Heart left ventricle (tissue), 16 donors: ENCODE data around the gene VWA3B. TPM values are rescaled to one million over a fixed set of nuclear protein-coding genes. Genes with fewer than 3 reads are reported as not detected.

Source experiments
- ATAC-seq, 4 donors: fragments of 200-7000 bp; cut with Tn5 transposase; one replicate each; pipeline ENCODE4 v1.9.1; 2020 to 2022; ENCODE audit warnings: moderate library complexity in 4 of 4, mild to moderate bottlenecking in 3 of 4, moderate number of reproducible peaks in 1 of 4
- DNase-seq, 5 donors: peaks; one replicate each; pipeline ENCODE4 v3.0.0-alpha.2; 2020
- H3K27ac ChIP-seq, 12 donors: fragments of 200-600 bp; sonication (generic) in 4 of 12; one replicate each; pipeline versions ENCODE4 v1.5.0 to v1.8.0; 2016 to 2022; ENCODE audit warnings: mild to moderate bottlenecking in 2 of 12
- H3K27me3 ChIP-seq, 9 donors: fragments of 200-600 bp; sonication (generic) in 2 of 9; one replicate each; pipeline versions ENCODE4 v1.5.1 to v1.8.0; 2016 to 2022; ENCODE audit warnings: mild to moderate bottlenecking in 3 of 9
- H3K36me3 ChIP-seq, 9 donors: fragments of 200-600 bp; sonication (generic) in 2 of 9; one replicate each; pipeline versions ENCODE4 v1.5.0 to v1.8.0; 2018 to 2022; ENCODE audit warnings: mild to moderate bottlenecking in 2 of 9
- H3K4me1 ChIP-seq, 12 donors: fragments of 200-600 bp; sonication (generic) in 4 of 12; one replicate each; pipeline versions ENCODE4 v1.5.0 to v1.8.0; 2016 to 2022; ENCODE audit warnings: mild to moderate bottlenecking in 3 of 12
- H3K4me3 ChIP-seq, 12 donors: fragments of 200-600 bp; sonication (generic) in 4 of 12; one replicate each; pipeline versions ENCODE4 v1.5.0 to v1.8.0; 2017 to 2022; ENCODE audit warnings: mild to moderate bottlenecking in 9 of 12, moderate library complexity in 4 of 12
- H3K9me3 ChIP-seq, 12 donors: fragments of 200-600 bp; sonication (generic) in 4 of 12; one replicate each; pipeline versions ENCODE4 v1.5.0 to v1.8.0; 2016 to 2022; ENCODE audit warnings: mild to moderate bottlenecking in 1 of 12
- POLR2A ChIP-seq, 2 donors: fragments of 450-650 bp; IDR thresholded peaks; one replicate each; pipeline ENCODE4 v1.6.1; 2017; ENCODE audit warnings: antibody characterized with exemption in 2 of 2, mild to moderate bottlenecking in 2 of 2, moderate library complexity in 2 of 2
- WGBS, 4 donors: extraction: QIAGEN DNeasy Blood & Tissue Kit in 2 of 4; methylation state at CpG; one replicate each; pipeline versions ENCODE4 v1.1.5 to v1.1.7; 2013 to 2018; 5-methylcytosine and 5-hydroxymethylcytosine counted together
- intact Hi-C, 10 donors: fragments of 100-400 bp; cut with DNase I; formaldehyde crosslinking; loops; one replicate each; pipeline versions ENCODE4 v1.11.1 to v1.14.2; 2022
- polyA plus RNA-seq, 2 donors: library from polyadenylated mRNA; stranded (reverse); fragments of 200-250 nt; gene quantifications; one replicate each; pipeline ENCODE4 v1.2.3, GENCODE V29; 2013
- total RNA-seq, 9 donors: library from RNA; depleted of rRNA in 2 of 9; stranded (reverse); fragments of >200 nt in 2 of 9; fragmentation: NEBNext Ultra II Directional in 3 of 9; extraction: Animal tissue kit (Norgen Biotek cat#: 25700) in 3 of 9; gene quantifications; one replicate each; pipeline versions ENCODE4 v1.1.0 to v1.2.4, GENCODE V29; 2016 to 2023
- TF ChIP-seq, protein P1 (sequence below), 12 donors: fragments of 200-600 bp; sonication (generic) in 4 of 12; IDR thresholded peaks; one replicate each; pipeline versions ENCODE4 v1.5.0 to v1.8.0; 2018 to 2022; ENCODE audit warnings: antibody characterized with exemption in 12 of 12, mild to moderate bottlenecking in 5 of 12
- donor health status: ischemic (EF 13 %, LVEDD 7.1; RV severe dilation, severe dysfunction).
- donor health status: healthy with polysubstance abuse.
- donor health status: DM: no; HTN: yes; CAD: no.
- donor health status: DM: no; HTN: no; CAD: no.
- donor health status: ischemic (EF 25% LVEDD 6.9; RV normal size, moderate dysfunction).
- donor health status: ischemic (EF 25% LVEDD 5.7; RV mildly dilated, moderate dysfunction).
- donor health status: healthy.
- donor health status: DM: yes; HTN: yes; CAD: no.
- donor health status: ischemic (EF 35%, LVEDD 5.7; RV mildly dilated, moderate dysfunction).
- donor health status: nonischemic (EF 11% LVEDD 7.7; RV severe dilation, severe dysfunction).
- donor health status: DM: yes; HTN: yes; CAD: no.
- donor health status: PGD.
- donor health status: ischemic (EF 29% LVEDD 5.4; RV normal size, mild dysfunction).
- donor health status: nonischemic (EF 23%, LVEDD 6.1; RV moderate dilation, normal function).

Gene VWA3B
- total and polyA plus RNA-seq, 11 donors, result 0.11 to 0.61 (median 0.24) TPM; not detected in 1

DNA sequence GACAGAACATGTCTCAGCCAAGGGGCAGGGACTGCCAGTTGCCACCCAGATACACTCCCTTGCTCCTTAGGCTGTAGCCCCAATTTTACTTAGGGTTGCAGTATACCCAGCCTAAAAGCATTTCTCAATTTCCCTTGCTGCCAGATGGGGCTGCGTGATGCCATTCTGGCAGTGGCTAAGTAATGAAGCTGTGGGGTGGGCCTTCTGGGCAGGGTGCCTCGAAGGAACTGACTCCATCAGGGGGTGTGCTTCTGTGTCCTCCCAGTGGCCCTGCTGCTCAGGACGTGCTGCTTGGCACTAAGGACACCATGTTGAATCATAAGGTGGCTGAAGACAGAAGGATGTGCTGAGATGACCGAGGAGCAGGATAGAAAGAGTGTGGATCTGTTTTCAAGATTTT lies 74.2 kb downstream of the VWA3B start:
- no peak for DNase-seq
- TF ChIP-seq, protein P1, sequence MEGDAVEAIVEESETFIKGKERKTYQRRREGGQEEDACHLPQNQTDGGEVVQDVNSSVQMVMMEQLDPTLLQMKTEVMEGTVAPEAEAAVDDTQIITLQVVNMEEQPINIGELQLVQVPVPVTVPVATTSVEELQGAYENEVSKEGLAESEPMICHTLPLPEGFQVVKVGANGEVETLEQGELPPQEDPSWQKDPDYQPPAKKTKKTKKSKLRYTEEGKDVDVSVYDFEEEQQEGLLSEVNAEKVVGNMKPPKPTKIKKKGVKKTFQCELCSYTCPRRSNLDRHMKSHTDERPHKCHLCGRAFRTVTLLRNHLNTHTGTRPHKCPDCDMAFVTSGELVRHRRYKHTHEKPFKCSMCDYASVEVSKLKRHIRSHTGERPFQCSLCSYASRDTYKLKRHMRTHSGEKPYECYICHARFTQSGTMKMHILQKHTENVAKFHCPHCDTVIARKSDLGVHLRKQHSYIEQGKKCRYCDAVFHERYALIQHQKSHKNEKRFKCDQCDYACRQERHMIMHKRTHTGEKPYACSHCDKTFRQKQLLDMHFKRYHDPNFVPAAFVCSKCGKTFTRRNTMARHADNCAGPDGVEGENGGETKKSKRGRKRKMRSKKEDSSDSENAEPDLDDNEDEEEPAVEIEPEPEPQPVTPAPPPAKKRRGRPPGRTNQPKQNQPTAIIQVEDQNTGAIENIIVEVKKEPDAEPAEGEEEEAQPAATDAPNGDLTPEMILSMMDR (IDR thresholded peaks at IDR 0.05), result no peak
- TF ChIP-seq POLR2A (IDR thresholded peaks at IDR 0.05), result no peak
- intact Hi-C loops, result loop anchor here in 3 of 10 donors (5.0 to 10.0 kb wide), 2 partner anchors 166 to 294 kb away; partner anchors contain the start of gene TMEM131 (in 3 of the 3)
- WGBS, 4 donors, result 75 to 79% (median 79%) methylated on average over 4 of the region's 4 CpGs
- ATAC-seq, result no peak
- no peak overlapping the region for H3K4me3 ChIP-seq
- peak overlapping the region; percentile 76 to 96 (median 92) for H3K27ac ChIP-seq
- H3K4me1 ChIP-seq, result peaks cover 3 to 77% (median 50%) of the 10 kb centered on the region in 12 donors
- H3K36me3 ChIP-seq, result no peaks in the 10 kb centered on the region
- H3K9me3 ChIP-seq, result no peaks in the 10 kb centered on the region
- H3K27me3 ChIP-seq, result no peaks in the 10 kb centered on the region

DNA sequence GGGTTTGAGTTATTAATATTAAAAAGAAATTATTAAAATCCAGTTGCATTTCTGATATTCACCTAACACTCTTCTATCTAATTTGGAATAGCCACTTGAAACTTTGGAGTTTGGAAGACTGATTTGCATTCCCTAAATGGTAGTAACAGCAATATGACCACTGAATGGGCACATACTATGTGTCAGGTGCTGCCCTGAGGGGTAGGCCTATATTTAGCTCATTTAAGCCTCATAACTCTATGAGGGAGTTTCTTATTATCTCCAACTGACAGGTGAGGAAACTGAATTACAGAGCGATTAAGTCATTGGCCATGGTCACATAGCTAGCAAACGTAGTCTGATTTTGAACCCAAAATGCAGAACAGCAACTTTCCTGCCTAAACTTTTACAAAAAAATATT lies 77.3 kb downstream of the VWA3B start:
- H3K9me3 ChIP-seq, result no peaks in the 10 kb centered on the region
- H3K27me3 ChIP-seq, result no peaks in the 10 kb centered on the region
- H3K36me3 ChIP-seq, result no peaks in the 10 kb centered on the region
- H3K27ac ChIP-seq, result peak overlapping the region in 11 of 12 donors; percentile 76 to 96 (median 92)
- no peak overlapping the region for H3K4me3 ChIP-seq
- H3K4me1 ChIP-seq, result peaks cover 3 to 57% (median 39%) of the 10 kb centered on the region in 12 donors
- ATAC-seq (no peak), DNase-seq (no peak)
- WGBS, 4 donors, result 47 to 67% (median 62%) methylated on average over 2 of the region's 2 CpGs
- TF ChIP-seq, protein P1 (IDR thresholded peaks at IDR 0.05), result no peak
- no peak for TF ChIP-seq POLR2A (IDR thresholded peaks at IDR 0.05)
- intact Hi-C loops, result loop anchor here in 3 of 10 donors (5.0 to 10.0 kb wide), 2 partner anchors 169 to 297 kb away; partner anchors contain the start of gene TMEM131 (in 3 of the 3)

DNA sequence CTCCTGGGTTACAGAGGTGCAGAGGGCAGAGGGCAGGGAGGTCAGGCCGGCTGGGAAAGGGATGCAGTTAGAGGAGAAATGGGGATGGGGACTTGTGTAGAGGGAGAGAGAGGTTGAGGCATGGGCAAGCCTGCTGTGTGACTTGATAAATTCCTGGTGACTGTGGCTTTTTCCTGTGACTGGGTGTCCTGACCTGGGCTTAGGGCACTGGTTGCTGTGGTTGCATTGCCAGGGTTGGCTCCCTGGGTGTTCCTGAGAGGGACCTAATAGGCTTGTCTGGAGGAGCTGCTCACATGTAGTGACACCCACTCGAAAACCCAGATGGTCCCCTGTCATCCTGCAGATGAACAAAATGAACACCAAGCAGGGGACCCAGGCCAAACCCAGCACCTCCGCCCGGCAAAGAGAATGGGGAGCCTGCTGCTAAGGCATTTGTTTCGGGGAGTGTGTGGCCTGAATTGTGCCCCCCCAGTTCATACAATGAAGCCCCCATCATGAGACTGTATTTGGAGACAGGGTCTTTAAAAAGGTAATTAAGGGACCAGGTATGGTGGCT lies 78.6 kb downstream of the VWA3B start:
- 80 to 89% (median 82%) methylated on average over 5 of the region's 5 CpGs for whole genome bisulfite sequencing, 4 donors
- Histone ChIP-seq H3K36me3 (no peaks in the 10 kb centered on the region), H3K9me3 (no peaks in the 10 kb centered on the region), H3K27me3 (no peaks in the 10 kb centered on the region), H3K4me3 (no peak overlapping the region), H3K4me1 (peaks cover 3 to 43% (median 30%) of the 10 kb centered on the region in 12 donors), H3K27ac (peak overlapping the region in 2 of 12 donors; percentile 19 to 28)
- intact Hi-C loops, result loop anchor here in 3 of 10 donors (10.0 kb wide), 1 partner anchor 171 kb away; the partner anchor contains the start of gene TMEM131 (in 3 of the 3)
- DNase-seq (no peak), ATAC-seq (no peak)
- TF ChIP-seq, protein P1 (IDR thresholded peaks at IDR 0.05), result no peak
- no peak for TF ChIP-seq POLR2A (IDR thresholded peaks at IDR 0.05)

DNA sequence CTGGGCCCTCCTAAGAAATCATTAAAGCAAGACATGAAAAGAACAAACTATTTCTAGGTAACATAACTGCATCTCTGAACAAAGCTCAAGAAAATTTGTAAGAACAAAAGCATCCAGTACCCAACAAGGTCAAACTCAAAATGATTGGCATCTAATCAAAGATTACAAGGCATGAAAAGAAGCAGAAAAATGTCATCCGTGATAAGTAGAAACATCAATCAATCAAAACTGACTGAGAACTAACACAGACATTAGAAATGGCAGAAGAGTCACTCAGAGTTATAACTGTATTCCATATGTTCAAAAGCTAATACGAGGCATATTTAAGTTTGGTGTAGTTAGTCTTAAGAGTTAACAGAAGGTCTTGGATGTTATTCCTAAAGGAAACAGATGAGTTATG lies 80.9 kb downstream of the VWA3B start:
- DNase-seq, result no peak
- no peaks in the 10 kb centered on the region for H3K36me3 ChIP-seq
- peaks cover 0 to 22% (median 11%) of the 10 kb centered on the region in 12 donors for H3K4me1 ChIP-seq
- ATAC-seq, result no peak
- H3K9me3 ChIP-seq, result no peaks in the 10 kb centered on the region
- TF ChIP-seq, protein P1 (IDR thresholded peaks at IDR 0.05), result no peak
- TF ChIP-seq POLR2A (IDR thresholded peaks at IDR 0.05), result no peak
- 76 to 88% (median 85%) methylated on average over 2 of the region's 2 CpGs for WGBS, 4 donors
- H3K27me3 ChIP-seq, result no peaks in the 10 kb centered on the region
- H3K4me3 ChIP-seq, result no peak overlapping the region
- intact Hi-C loops, result loop anchor here in 3 of 10 donors (10.0 kb wide), 1 partner anchor 173 kb away; the partner anchor contains the start of gene TMEM131 (in 3 of the 3)
- H3K27ac ChIP-seq, result no peak overlapping the region
